Activated CD8-positive, alpha-beta T cell treated with anti-CD3 and anti-CD28 coated beads, Interleukin-2, amount 10 ng/mL, durations not matched to agents 7 days and 5 days (primary cell): ENCODE measurements around the gene VSTM4. TPM values are rescaled to one million over a fixed set of nuclear protein-coding genes. Genes with fewer than 3 reads are reported as not detected.

Experiments
- ATAC-seq: fragments of 150-1000 bp; cut with Tn5 transposase; one replicate; pipeline ENCODE4 v1.10.0; 2021; ENCODE audit warnings: moderate library complexity
- CTCF ChIA-PET: fragments of 350-600 bp; sonication (Branson Sonifier 250); formaldehyde crosslinking; loops from one replicate; lab custom pipeline; 2021; ENCODE audit warnings: antibody characterized with exemption; lab: Charles Lee
- POLR2A ChIA-PET: fragments of 350-600 bp; sonication (Branson Sonifier 250); formaldehyde crosslinking; loops from one replicate; lab custom pipeline; 2021; ENCODE audit warnings: antibody characterized with exemption; lab: Charles Lee
- DNase-seq: peaks from one replicate; pipeline ENCODE4 v3.0.0-alpha.2; 2020
- H3K27ac Mint-ChIP-seq: one replicate; pipeline ENCODE4 v1.8.0; 2021; ENCODE audit warnings: mild to moderate bottlenecking, mixed read lengths
- H3K27me3 Mint-ChIP-seq: one replicate; pipeline ENCODE4 v1.8.0; 2021; ENCODE audit warnings: low read depth, mixed read lengths
- H3K36me3 Mint-ChIP-seq: one replicate; pipeline ENCODE4 v1.8.0; 2021; ENCODE audit warnings: low read depth, mixed read lengths
- H3K4me1 Mint-ChIP-seq: one replicate; pipeline ENCODE4 v1.8.0; 2021; ENCODE audit warnings: low read depth, mixed read lengths
- H3K4me3 Mint-ChIP-seq: one replicate; pipeline ENCODE4 v1.8.0; 2021; ENCODE audit warnings: mild to moderate bottlenecking, mixed read lengths
- H3K9me3 Mint-ChIP-seq: one replicate; pipeline ENCODE4 v1.8.0; 2022; ENCODE audit warnings: mixed read lengths; ENCODE audit not compliant: insufficient read depth
- total RNA-seq, 2 experiments: library from RNA; stranded (reverse); gene quantifications; one replicate each; pipeline ENCODE4 v1.2.3, GENCODE V29; 2021

VSTM4 gene
- total RNA-seq, 2 experiments from 2014 or later, result not detected

- H3K36me3 Mint-ChIP-seq, result peaks cover 22% of the 10 kb centered on the region
- H3K4me3 Mint-ChIP-seq, result no peak overlapping the region
- no peak overlapping the region for H3K27ac Mint-ChIP-seq
- DNase-seq (no peak), ATAC-seq (no peak)
- ChIA-PET CTCF (interaction anchor here (1.2 to 2.7 kb wide), 2 partner anchors 10 to 498 kb away, joined by 3 to 7 read pairs; no protein-coding TSS in a partner anchor), POLR2A (no interaction called here)
- peaks cover 20% of the 10 kb centered on the region for H3K27me3 Mint-ChIP-seq
- peaks cover 34% of the 10 kb centered on the region for H3K4me1 Mint-ChIP-seq
- H3K9me3 Mint-ChIP-seq, result no peaks in the 10 kb centered on the region
Measured at GRCh38 chr10:49154641-49155040, 39.3 kb upstream of the VSTM4 start.

GRCh38 chr10:49153971-49154370, 38.6 kb upstream of the VSTM4 start:
- ChIA-PET CTCF (interaction anchor here (1.2 kb wide), 1 partner anchor 10 kb away, joined by 3 read pairs; no protein-coding TSS in a partner anchor), POLR2A (no interaction called here)
- peaks cover 34% of the 10 kb centered on the region for H3K4me1 Mint-ChIP-seq
- DNase-seq, result no peak
- H3K9me3 Mint-ChIP-seq, result no peaks in the 10 kb centered on the region
- ATAC-seq, result no peak
- no peak overlapping the region for H3K4me3 Mint-ChIP-seq
- no peak overlapping the region for H3K27ac Mint-ChIP-seq
- H3K36me3 Mint-ChIP-seq, result peaks cover 19% of the 10 kb centered on the region
- H3K27me3 Mint-ChIP-seq, result peaks cover 23% of the 10 kb centered on the region

- H3K4me3 Mint-ChIP-seq, result no peak overlapping the region
- peaks cover 28% of the 10 kb centered on the region for H3K4me1 Mint-ChIP-seq
- ATAC-seq (no peak), DNase-seq (no peak)
- no peak overlapping the region for H3K27ac Mint-ChIP-seq
- peaks cover 16% of the 10 kb centered on the region for H3K36me3 Mint-ChIP-seq
- POLR2A ChIA-PET, result no interaction called here
- CTCF ChIA-PET, result no interaction called here
- H3K9me3 Mint-ChIP-seq, result no peaks in the 10 kb centered on the region
- H3K27me3 Mint-ChIP-seq, result peaks cover 26% of the 10 kb centered on the region
Measured at GRCh38 chr10:49153115-49153514, 37.8 kb upstream of the VSTM4 start.

- Mint-ChIP-seq H3K36me3 (peaks cover 14% of the 10 kb centered on the region), H3K27me3 (peaks cover 28% of the 10 kb centered on the region), H3K4me1 (peaks cover 26% of the 10 kb centered on the region), H3K4me3 (no peak overlapping the region), H3K9me3 (no peaks in the 10 kb centered on the region), H3K27ac (no peak overlapping the region)
- ChIA-PET POLR2A (no interaction called here), CTCF (no interaction called here)
- ATAC-seq (no peak), DNase-seq (no peak)
Measured at GRCh38 chr10:49152663-49153062, 37.3 kb upstream of the VSTM4 start.

GRCh38 chr10:49152037-49152436, 36.7 kb upstream of the VSTM4 start:
- ChIA-PET CTCF (interaction anchor here (1.7 kb wide), 1 partner anchor 10 kb away, joined by 4 read pairs; no protein-coding TSS in a partner anchor), POLR2A (no interaction called here)
- Mint-ChIP-seq H3K9me3 (no peaks in the 10 kb centered on the region), H3K27me3 (peaks cover 29% of the 10 kb centered on the region), H3K36me3 (peaks cover 10% of the 10 kb centered on the region), H3K4me1 (peaks cover 20% of the 10 kb centered on the region), H3K4me3 (no peak overlapping the region), H3K27ac (no peak overlapping the region)
- no peak for DNase-seq
- no peak for ATAC-seq

GRCh38 chr10:49151481-49151880, 36.2 kb upstream of the VSTM4 start:
- DNase-seq, result no peak
- ChIA-PET CTCF (interaction anchor here (1.7 kb wide), 1 partner anchor 10 kb away, joined by 4 read pairs; no protein-coding TSS in a partner anchor), POLR2A (no interaction called here)
- Mint-ChIP-seq H3K36me3 (peaks cover 7% of the 10 kb centered on the region), H3K4me3 (no peak overlapping the region), H3K9me3 (no peaks in the 10 kb centered on the region), H3K27ac (no peak overlapping the region), H3K27me3 (peaks cover 29% of the 10 kb centered on the region), H3K4me1 (peaks cover 14% of the 10 kb centered on the region)
- ATAC-seq, result no peak

- no peaks in the 10 kb centered on the region for H3K9me3 Mint-ChIP-seq
- DNase-seq (no peak), ATAC-seq (no peak)
- H3K36me3 Mint-ChIP-seq, result peaks cover 5% of the 10 kb centered on the region
- ChIA-PET POLR2A (no interaction called here), CTCF (interaction anchor here (1.7 kb wide), 1 partner anchor 11 kb away, joined by 4 read pairs; no protein-coding TSS in a partner anchor)
- H3K4me3 Mint-ChIP-seq, result no peak overlapping the region
- peaks cover 10% of the 10 kb centered on the region for H3K4me1 Mint-ChIP-seq
- peaks cover 30% of the 10 kb centered on the region for H3K27me3 Mint-ChIP-seq
- H3K27ac Mint-ChIP-seq, result no peak overlapping the region
Measured at GRCh38 chr10:49151025-49151445, 35.7 kb upstream of the VSTM4 start.

GRCh38 chr10:49150426-49150825, 35.1 kb upstream of the VSTM4 start:
- POLR2A ChIA-PET, result no interaction called here
- no peak for DNase-seq
- CTCF ChIA-PET, result no interaction called here
- Mint-ChIP-seq H3K9me3 (no peaks in the 10 kb centered on the region), H3K27ac (no peak overlapping the region), H3K4me3 (no peak overlapping the region), H3K27me3 (peaks cover 34% of the 10 kb centered on the region), H3K4me1 (peaks cover 8% of the 10 kb centered on the region), H3K36me3 (peaks cover 3% of the 10 kb centered on the region)
- no peak for ATAC-seq

- Mint-ChIP-seq H3K36me3 (no peaks in the 10 kb centered on the region), H3K4me3 (no peak overlapping the region), H3K4me1 (peaks cover 8% of the 10 kb centered on the region), H3K9me3 (no peaks in the 10 kb centered on the region), H3K27ac (no peak overlapping the region), H3K27me3 (peaks cover 37% of the 10 kb centered on the region)
- ChIA-PET POLR2A (no interaction called here), CTCF (no interaction called here)
- no peak for DNase-seq
- ATAC-seq, result no peak
Measured at GRCh38 chr10:49149881-49150280, 34.6 kb upstream of the VSTM4 start.

GRCh38 chr10:49144058-49144720, 28.9 kb upstream of the VSTM4 start:
- DNase-seq (no peak), ATAC-seq (no peak)
- no peak overlapping the region for H3K27ac Mint-ChIP-seq
- CTCF ChIA-PET, result no interaction called here
- H3K36me3 Mint-ChIP-seq, result no peaks in the 10 kb centered on the region
- H3K9me3 Mint-ChIP-seq, result no peaks in the 10 kb centered on the region
- H3K4me3 Mint-ChIP-seq, result no peak overlapping the region
- H3K27me3 Mint-ChIP-seq, result peaks cover 20% of the 10 kb centered on the region
- POLR2A ChIA-PET, result no interaction called here
- no peaks in the 10 kb centered on the region for H3K4me1 Mint-ChIP-seq

GRCh38 chr10:49143249-49143648, 27.9 kb upstream of the VSTM4 start:
- DNase-seq (no peak), ATAC-seq (no peak)
- Mint-ChIP-seq H3K4me1 (no peaks in the 10 kb centered on the region), H3K27me3 (peaks cover 16% of the 10 kb centered on the region), H3K4me3 (no peak overlapping the region), H3K27ac (no peak overlapping the region), H3K9me3 (no peaks in the 10 kb centered on the region), H3K36me3 (no peaks in the 10 kb centered on the region)
- ChIA-PET POLR2A (no interaction called here), CTCF (no interaction called here)

- POLR2A ChIA-PET, result no interaction called here
- CTCF ChIA-PET, result no interaction called here
Measured at GRCh38 chr10:49141541-49142332, 26.4 kb upstream of the VSTM4 start.

More at GRCh38 chr10:49141541-49142332, 26.4 kb upstream of the VSTM4 start:
- no peak for DNase-seq
- Mint-ChIP-seq H3K27me3 (peaks cover 18% of the 10 kb centered on the region), H3K36me3 (no peaks in the 10 kb centered on the region), H3K9me3 (no peaks in the 10 kb centered on the region), H3K4me1 (no peaks in the 10 kb centered on the region), H3K4me3 (no peak overlapping the region), H3K27ac (no peak overlapping the region)
- ATAC-seq, result no peak
